GM18909 (cell line): ENCODE data around the gene GKN2.
"Not testable (repeated sequence)": the region's sequence is repeated elsewhere in the genome, so short reads cannot be mapped to it uniquely, and the experiment has no call there.

Experiments
- ATAC-seq: cut with Tn5 transposase; IDR thresholded peaks from one replicate; pipeline ENCODE4 v1.9.1; 2021; ENCODE audit warnings: mild to moderate bottlenecking; ENCODE audit not compliant: unreplicated experiment, poor library complexity

GKN2 gene

GRCh38 chr2:68900496-68901198, 52.0 kb downstream of the GKN2 start:
- ATAC-seq, result no peak

GRCh38 chr2:68895981-68896380, 56.7 kb downstream of the GKN2 start:
- not testable (repeated sequence) for ATAC-seq
